WTC11 (cell line): Measurements from ENCODE around the gene MAP3K10. TPM values are rescaled to one million over a fixed set of nuclear protein-coding genes. Genes with fewer than 3 reads are reported as not detected.

Experiments
- ATAC-seq: fragments of 200-7000 bp; cut with Tn5 transposase; 2 replicates; pipeline ENCODE4 v1.10.0; 2021; ENCODE audit warnings: mild to moderate bottlenecking, moderate library complexity
- CTCF ChIA-PET: fragments of 300-600 bp; sonication (Branson Sonifier 250); formaldehyde crosslinking; loops from one replicate; lab custom pipeline; 2021; ENCODE audit warnings: antibody characterized with exemption; lab: Charles Lee
- POLR2A ChIA-PET: fragments of 350-600 bp; sonication (Branson Sonifier 250); formaldehyde crosslinking; loops from one replicate; lab custom pipeline; 2021; ENCODE audit warnings: antibody characterized with exemption; lab: Charles Lee
- DNase-seq: peaks from one replicate; pipeline ENCODE4 v3.0.0; 2021; ENCODE audit warnings: low spot score
- H3K27ac Mint-ChIP-seq: 2 replicates; pipeline ENCODE4 v1.8.0; 2021; ENCODE audit warnings: mixed read lengths
- H3K27me3 Mint-ChIP-seq: 2 replicates; pipeline ENCODE4 v1.8.0; 2021; ENCODE audit warnings: low read depth, mild to moderate bottlenecking, moderate library complexity, mixed read lengths
- H3K36me3 Mint-ChIP-seq: 2 replicates; pipeline ENCODE4 v1.8.0; 2021; ENCODE audit warnings: mixed read lengths
- H3K4me1 Mint-ChIP-seq: 2 replicates; pipeline ENCODE4 v1.8.0; 2022; ENCODE audit warnings: mixed read lengths
- H3K4me3 Mint-ChIP-seq: 2 replicates; pipeline ENCODE4 v1.8.0; 2021; ENCODE audit warnings: mild to moderate bottlenecking, moderate library complexity, mixed read lengths
- H3K9me3 Mint-ChIP-seq: 2 replicates; pipeline ENCODE4 v1.8.0; 2021; ENCODE audit warnings: mixed read lengths
- ATF2 ChIP-seq: sonication (generic); formaldehyde crosslinking; IDR thresholded peaks from 2 replicates; pipeline ENCODE4 v1.8.1; 2022; ENCODE audit warnings: low read depth, missing genetic modification reagents, borderline replicate concordance
- CBFB ChIP-seq: sonication (generic); formaldehyde crosslinking; IDR thresholded peaks from 2 replicates; pipeline ENCODE4 v1.8.1; 2022; ENCODE audit warnings: mild to moderate bottlenecking, low read depth, missing genetic modification reagents
- CDX4 ChIP-seq: fragments of 250-450 bp; sonication (Bioruptor Pico); IDR thresholded peaks from 2 replicates; pipeline ENCODE4 v1.9.0; 2021; ENCODE audit warnings: moderate library complexity, mild to moderate bottlenecking, inconsistent platforms, borderline replicate concordance
- E2F1 ChIP-seq: sonication (generic); formaldehyde crosslinking; IDR thresholded peaks from 2 replicates; pipeline ENCODE4 v1.8.0; 2022; ENCODE audit warnings: mild to moderate bottlenecking, missing genetic modification reagents
- GRHL2 ChIP-seq: fragments of 250-450 bp; sonication (Bioruptor Pico); IDR thresholded peaks from 2 replicates; pipeline ENCODE4 v1.8.0; 2022; ENCODE audit warnings: mild to moderate bottlenecking, moderate library complexity; ENCODE audit not compliant: insufficient replicate concordance, severe bottlenecking
- IRF1 ChIP-seq: sonication (generic); formaldehyde crosslinking; IDR thresholded peaks from 2 replicates; pipeline ENCODE4 v1.8.0; 2023; ENCODE audit warnings: missing genetic modification reagents
- JUN ChIP-seq: sonication (generic); formaldehyde crosslinking; IDR thresholded peaks from 2 replicates; pipeline ENCODE4 v1.8.0; 2023; ENCODE audit warnings: mild to moderate bottlenecking, missing genetic modification reagents
- MAX ChIP-seq: sonication (generic); formaldehyde crosslinking; IDR thresholded peaks from 2 replicates; pipeline ENCODE4 v1.8.0; 2022; ENCODE audit warnings: mild to moderate bottlenecking, missing genetic modification reagents
- NFYB ChIP-seq: sonication (generic); formaldehyde crosslinking; conservative IDR thresholded peaks from 2 replicates; pipeline ENCODE4 v1.8.0; 2022; ENCODE audit warnings: low read depth, missing genetic modification reagents
- NR3C1 ChIP-seq: sonication (generic); formaldehyde crosslinking; conservative IDR thresholded peaks from 2 replicates; pipeline ENCODE4 v1.8.1; 2023; ENCODE audit warnings: low read depth, mild to moderate bottlenecking, missing genetic modification reagents
- OVOL2 ChIP-seq: fragments of 250-450 bp; sonication (Bioruptor Pico); IDR thresholded peaks from 2 replicates; pipeline ENCODE4 v1.9.0; 2021; ENCODE audit warnings: mild to moderate bottlenecking, borderline replicate concordance
- PRRX2 ChIP-seq: fragments of 250-450 bp; sonication (Bioruptor Pico); IDR thresholded peaks from 2 replicates; pipeline ENCODE4 v1.8.0; 2021; ENCODE audit warnings: mild to moderate bottlenecking
- RELA ChIP-seq: sonication (generic); formaldehyde crosslinking; IDR thresholded peaks from 2 replicates; pipeline ENCODE4 v1.8.1; 2022; ENCODE audit warnings: missing genetic modification reagents, mild to moderate bottlenecking, borderline replicate concordance
- STAT6 ChIP-seq: sonication (generic); formaldehyde crosslinking; conservative IDR thresholded peaks from 2 replicates; pipeline ENCODE4 v1.8.1; 2023; ENCODE audit warnings: mild to moderate bottlenecking, low read depth, missing genetic modification reagents, moderate library complexity
- TCF7 ChIP-seq: sonication (generic); formaldehyde crosslinking; IDR thresholded peaks from 2 replicates; pipeline ENCODE4 v1.8.0; 2022; ENCODE audit warnings: mild to moderate bottlenecking, low read depth, missing genetic modification reagents, moderate library complexity
- TEAD1 ChIP-seq: sonication (generic); formaldehyde crosslinking; IDR thresholded peaks from 2 replicates; pipeline ENCODE4 v1.8.0; 2022; ENCODE audit warnings: mild to moderate bottlenecking, missing genetic modification reagents
- TEAD4 ChIP-seq: sonication (generic); formaldehyde crosslinking; IDR thresholded peaks from 2 replicates; pipeline ENCODE4 v1.8.0; 2022; ENCODE audit warnings: mild to moderate bottlenecking, missing genetic modification reagents
- ZMAT4 ChIP-seq: fragments of 250-450 bp; sonication (Bioruptor Pico); IDR thresholded peaks from 2 replicates; pipeline ENCODE4 v1.9.0; 2021; ENCODE audit warnings: mild to moderate bottlenecking
- ZNF138 ChIP-seq: sonication (generic); formaldehyde crosslinking; conservative IDR thresholded peaks from 2 replicates; pipeline ENCODE4 v1.8.1; 2022; ENCODE audit warnings: mild to moderate bottlenecking, moderate library complexity, missing genetic modification reagents
- ZNF219 ChIP-seq: sonication (generic); formaldehyde crosslinking; IDR thresholded peaks from 2 replicates; pipeline ENCODE4 v1.8.0; 2023; ENCODE audit warnings: missing genetic modification reagents, mild to moderate bottlenecking, borderline replicate concordance
- ZNF232 ChIP-seq: sonication (generic); formaldehyde crosslinking; IDR thresholded peaks from 2 replicates; pipeline ENCODE4 v1.8.0; 2022; ENCODE audit warnings: mild to moderate bottlenecking, missing genetic modification reagents
- ZNF281 ChIP-seq: sonication (generic); formaldehyde crosslinking; IDR thresholded peaks from 2 replicates; pipeline ENCODE4 v1.8.0; 2023; ENCODE audit warnings: mild to moderate bottlenecking, missing genetic modification reagents
- ZNF416 ChIP-seq: fragments of 250-450 bp; sonication (Bioruptor Pico); IDR thresholded peaks from 2 replicates; pipeline ENCODE4 v1.9.0; 2021; ENCODE audit warnings: mild to moderate bottlenecking, inconsistent platforms
- total RNA-seq: library from RNA; stranded (reverse); gene quantifications from 3 replicates; pipeline ENCODE4 v1.2.3, GENCODE V29; 2021

MAP3K10 gene
- total RNA-seq, 1 experiment from 2014 or later: 23.5 TPM

GRCh38 chr19:40244579-40245317, 53.5 kb downstream of the MAP3K10 start:
- CTCF ChIA-PET: no interaction called here
- no peak overlapping the region for H3K4me3 Mint-ChIP-seq

GRCh38 chr19:40245506-40246128, 54.4 kb downstream of the MAP3K10 start:
- Mint-ChIP-seq H3K4me1 (peaks cover 3% of the 10 kb centered on the region; the same call in 1 of the 2 replicates), H3K9me3 (no peaks in the 10 kb centered on the region), H3K4me3 (no peak overlapping the region), H3K36me3 (peaks cover 5% of the 10 kb centered on the region; the same call in 1 of the 2 replicates), H3K27me3 (no peaks in the 10 kb centered on the region), H3K27ac (no peak overlapping the region)
- DNase-seq: no peak
- POLR2A ChIA-PET: no interaction called here
- CTCF ChIA-PET: no interaction called here
- no peak for ATAC-seq
- TF ChIP-seq ZNF416 (no peak), OVOL2 (no peak), TCF7 (CRISPR knock-in tag) (no peak), ZMAT4 (no peak), JUN (no peak), ZNF219 (CRISPR knock-in tag) (no peak), STAT6 (no peak), NFYB (CRISPR knock-in tag) (no peak), ATF2 (no peak), IRF1 (CRISPR knock-in tag) (no peak), ZNF281 (CRISPR knock-in tag) (no peak), ZNF232 (CRISPR knock-in tag) (no peak), MAX (CRISPR knock-in tag) (no peak), PRRX2 (CRISPR knock-in tag) (no peak), GRHL2 (no peak), ZNF138 (CRISPR knock-in tag) (no peak)

More at GRCh38 chr19:40244579-40245317, 53.5 kb downstream of the MAP3K10 start:
- TF ChIP-seq JUN (no peak), CBFB (no peak), TEAD4 (CRISPR knock-in tag) (no peak), CDX4 (CRISPR knock-in tag) (no peak), E2F1 (CRISPR knock-in tag) (no peak), NR3C1 (no peak), RELA (CRISPR knock-in tag) (no peak), OVOL2 (no peak), TEAD1 (CRISPR knock-in tag) (no peak)
- Mint-ChIP-seq H3K27me3 (no peaks in the 10 kb centered on the region), H3K9me3 (no peaks in the 10 kb centered on the region), H3K36me3 (peaks cover 8% of the 10 kb centered on the region; the same call in 1 of the 2 replicates), H3K4me1 (peaks cover 3% of the 10 kb centered on the region; the same call in 1 of the 2 replicates), H3K27ac (no peak overlapping the region)
- ATAC-seq: no peak
- no peak for DNase-seq
- POLR2A ChIA-PET: no interaction called here
